NCI-H2196 treated with DMSO at 0.1 percent for 48 hours (cell line): ENCODE results near the gene NT5DC1.

Experiments
- DNase-seq: peaks from one replicate; lab custom pipeline; 2025; ENCODE audit not compliant: unreplicated experiment; lab: John Stamatoyannopoulos, UW

Gene NT5DC1

DNA sequence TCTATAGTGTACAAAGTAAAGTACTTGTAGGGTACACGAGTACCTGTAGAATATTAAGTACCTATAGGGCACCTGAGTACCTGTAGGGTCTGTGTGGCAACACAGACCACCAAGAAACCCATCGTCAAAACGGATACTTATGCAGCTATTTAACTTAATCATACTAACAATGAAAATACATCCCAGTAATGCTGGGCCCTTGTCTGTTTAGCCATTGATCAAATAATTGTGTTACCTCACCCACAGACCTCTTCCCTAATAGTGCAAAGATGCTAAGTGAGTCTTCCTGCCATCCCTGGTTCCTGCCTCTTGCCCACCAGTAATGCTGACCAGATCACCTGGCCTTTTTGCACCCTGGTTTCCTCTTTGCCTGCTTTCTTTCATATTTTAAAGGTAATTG is 32.8 kb downstream of the NT5DC1 start:
- no peak for DNase-seq

DNA sequence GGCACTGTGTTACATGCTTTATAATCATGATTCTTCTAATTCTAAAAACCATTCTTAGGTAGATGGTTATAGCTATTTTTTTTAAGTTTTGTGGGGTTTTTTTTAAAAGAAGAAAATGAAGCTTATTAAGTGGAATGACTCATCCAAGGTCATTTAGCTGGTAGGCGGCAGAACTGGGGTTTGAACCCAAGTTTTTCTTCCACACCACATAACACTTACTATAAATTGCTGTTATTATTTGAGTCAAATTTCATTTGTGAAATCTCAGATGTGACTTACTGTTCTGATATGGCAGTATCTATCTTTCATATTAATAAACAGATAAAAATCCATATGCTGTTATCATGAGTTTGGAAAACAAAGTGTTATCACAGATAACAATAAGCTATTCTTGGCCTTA is 35.7 kb downstream of the NT5DC1 start:
- no peak for DNase-seq

DNA sequence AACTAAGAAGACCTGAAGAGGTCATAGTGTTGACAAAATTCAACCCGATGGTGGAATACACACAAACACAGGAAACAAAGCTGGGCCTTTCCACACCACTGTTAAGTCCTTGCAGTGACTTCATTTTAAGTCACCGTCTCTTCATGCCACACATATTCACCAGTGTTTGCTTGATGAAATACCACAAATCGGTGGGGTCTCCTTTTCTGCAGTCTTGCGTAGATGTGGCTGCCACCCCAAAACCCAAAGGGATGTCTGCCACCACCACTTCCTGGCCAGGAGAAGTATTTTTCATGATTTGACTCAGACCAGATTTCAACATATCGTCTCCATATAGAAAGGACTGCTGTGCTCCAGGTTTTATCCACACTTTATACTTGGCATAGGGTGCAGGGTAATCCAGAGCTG is 36.3 kb downstream of the NT5DC1 start:
- DNase-seq, result no peak

DNA sequence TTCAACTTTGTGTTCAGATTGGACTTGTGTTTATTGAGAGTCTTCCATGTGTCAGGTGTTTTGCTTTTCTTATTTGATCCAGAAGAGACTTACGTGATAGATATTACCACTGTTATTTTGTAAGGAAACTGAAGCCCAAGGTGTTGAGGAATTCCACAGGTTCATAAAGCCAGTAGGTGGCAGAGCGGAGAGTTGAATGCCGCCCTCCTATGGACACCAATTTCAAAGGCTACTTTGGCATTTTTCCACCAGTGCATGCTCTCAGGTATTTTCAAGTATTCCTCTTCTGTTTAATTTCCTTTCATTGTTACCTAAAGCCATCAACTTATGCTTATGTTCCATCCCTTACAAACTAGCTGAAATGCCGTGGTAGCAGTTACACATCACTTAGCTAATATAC is 39.3 kb downstream of the NT5DC1 start:
- DNase-seq, result no peak

DNA sequence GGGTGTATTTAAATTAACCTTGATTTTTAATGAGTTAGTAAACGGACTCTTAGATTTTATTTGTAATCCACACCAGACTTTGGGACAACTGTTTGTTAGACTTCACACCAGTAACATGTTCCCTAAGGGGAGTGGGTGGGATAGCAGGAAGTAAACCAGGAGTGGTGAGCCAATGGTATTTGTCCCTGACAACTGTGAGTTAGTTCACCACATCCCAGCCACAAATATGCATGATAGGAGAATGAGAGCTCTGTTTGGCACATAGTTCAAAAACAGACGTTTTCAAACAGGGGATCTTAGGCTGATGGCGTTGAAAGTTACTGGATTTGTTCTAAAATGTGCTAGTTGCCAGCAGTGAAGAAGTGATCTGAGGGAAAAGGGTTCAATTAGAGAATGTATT is 44.0 kb downstream of the NT5DC1 start:
- DNase-seq, result no peak

DNA sequence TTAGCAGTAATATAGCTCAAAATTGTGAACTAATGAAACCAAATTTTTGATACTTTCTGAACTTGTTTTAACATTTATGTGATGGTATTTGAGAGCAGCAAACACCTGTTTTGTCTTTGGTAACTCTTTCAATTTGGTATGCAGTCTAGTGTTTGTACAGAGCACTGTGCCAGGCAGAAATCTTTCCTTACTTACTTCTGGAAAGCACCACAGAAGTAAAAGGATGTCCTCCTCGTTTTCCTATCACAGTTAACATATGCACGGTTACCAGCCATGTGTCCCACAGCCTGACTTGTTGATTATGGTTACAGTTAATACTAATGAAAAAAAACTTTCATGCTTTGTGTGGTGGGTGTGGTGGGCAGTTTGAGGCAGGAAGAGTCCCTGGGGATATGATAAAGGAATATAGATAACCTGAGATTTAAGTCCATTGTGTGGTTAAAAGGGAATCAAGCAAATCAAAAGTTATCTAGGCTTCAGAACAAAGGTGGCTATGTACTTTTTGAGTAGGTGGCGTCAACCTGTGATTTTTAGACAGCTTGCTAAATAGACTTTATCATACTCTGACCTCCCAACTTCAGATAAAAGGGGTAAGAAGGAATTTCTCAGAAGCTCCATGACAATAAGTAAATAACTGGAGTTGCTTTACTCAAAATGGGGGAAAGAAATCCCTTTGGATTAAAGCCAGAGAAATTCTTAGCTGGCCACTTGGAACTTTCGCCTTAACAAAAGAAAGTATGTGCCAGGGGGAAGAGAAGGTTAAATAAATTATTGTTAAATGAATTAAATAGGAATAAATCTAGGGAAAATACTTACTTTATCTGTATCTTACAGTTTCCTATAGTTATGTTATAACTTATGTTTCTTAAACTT is 45.4 kb downstream of the NT5DC1 start:
- no peak for DNase-seq

DNA sequence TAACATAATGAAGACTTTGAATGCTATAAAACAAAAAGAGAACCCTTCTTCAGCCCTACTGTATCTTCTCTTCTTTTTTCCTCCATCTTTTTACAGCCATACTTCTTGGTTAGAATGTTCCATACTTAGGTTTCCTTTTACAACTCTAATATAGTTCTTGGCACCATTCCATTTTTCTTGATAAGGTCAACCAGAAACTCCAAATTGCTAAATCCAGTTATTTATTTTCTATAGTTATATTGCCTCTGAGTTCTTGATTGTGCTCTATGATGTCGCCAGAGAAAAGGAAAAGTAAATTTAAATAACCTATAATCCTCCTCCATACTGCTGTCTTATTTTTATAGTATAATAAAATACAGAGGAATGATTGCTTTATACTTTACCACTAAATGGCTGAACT is 52.0 kb downstream of the NT5DC1 start:
- DNase-seq, result no peak

DNA sequence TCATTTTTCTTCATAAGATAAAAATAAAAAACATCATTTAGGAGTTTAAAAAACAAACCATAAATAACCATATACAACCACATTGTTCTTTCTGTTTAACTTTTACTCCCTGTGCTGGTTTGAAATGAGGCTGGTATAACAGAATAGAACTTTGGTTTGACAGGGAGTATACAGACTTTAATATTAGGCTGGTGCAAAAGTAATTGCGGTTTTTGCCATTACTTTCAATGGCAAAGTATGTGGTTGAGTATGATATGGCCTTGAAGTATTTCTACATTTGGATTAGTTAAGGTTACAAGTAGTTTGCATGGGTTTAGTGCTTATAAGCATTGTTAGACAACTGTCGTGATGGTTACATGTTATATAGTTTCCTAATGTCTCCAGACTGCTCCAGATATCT is 54.2 kb downstream of the NT5DC1 start:
- DNase-seq, result no peak

DNA sequence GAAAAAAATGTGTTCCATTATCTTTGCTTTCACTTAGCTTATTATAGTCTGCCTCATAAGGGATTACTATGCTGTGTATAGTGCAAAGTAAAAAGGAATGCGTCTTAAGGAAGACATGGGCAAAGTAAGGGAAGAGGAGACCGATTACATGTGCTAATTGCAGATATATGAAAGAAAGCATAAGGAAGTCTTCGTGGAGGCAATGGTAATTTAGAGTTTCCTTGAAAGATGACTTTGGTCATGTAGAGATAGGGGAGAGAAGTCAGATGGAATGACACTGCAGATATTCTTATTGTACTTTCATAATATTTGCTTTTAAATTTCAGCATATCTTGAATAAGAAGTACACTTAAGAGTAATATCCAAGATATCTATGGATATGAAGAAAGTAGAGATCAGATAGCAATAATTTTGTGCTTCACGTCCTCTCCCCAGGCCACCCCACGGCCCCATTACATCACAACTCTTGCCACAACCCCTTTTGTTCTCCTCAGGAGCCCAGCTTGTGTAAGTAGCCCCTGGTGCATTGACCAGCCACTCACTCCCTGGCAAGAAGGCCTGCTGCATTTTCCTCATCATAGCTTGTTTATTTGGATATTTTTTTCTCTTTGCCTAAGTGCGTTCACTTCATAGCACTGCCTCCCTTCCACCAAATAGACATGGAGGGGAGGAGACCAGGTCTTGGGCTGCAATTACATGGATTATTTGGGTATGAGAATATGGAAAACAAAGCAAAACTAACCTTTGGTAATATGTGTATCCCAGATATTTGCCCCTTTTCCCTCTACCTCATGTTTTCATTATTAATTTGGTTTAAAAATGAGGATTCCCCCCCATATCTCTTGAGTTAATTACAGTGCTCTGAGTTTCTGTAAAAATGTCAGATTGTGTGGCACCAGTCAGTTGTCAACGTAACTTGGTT is 56.0 kb downstream of the NT5DC1 start:
- DNase-seq, result no peak

DNA sequence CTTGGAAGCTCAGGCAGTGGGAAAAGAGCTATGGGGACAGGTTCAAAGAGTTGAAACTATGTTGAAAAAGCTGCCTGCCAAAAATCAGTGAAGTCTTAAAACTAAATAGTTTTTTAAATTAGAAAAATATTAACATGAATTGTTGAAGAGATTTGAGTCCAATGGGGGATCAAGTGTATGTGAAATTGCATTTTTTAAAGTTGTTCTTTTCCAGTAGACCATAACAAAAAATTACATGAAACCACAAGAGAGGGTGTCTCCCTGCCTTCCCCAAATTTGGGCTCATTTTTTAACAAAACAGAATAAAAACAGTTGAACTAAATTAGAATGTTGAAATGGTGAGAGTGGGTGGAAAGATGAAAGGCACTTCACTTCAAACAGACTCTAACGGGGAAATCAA is 56.7 kb downstream of the NT5DC1 start:
- DNase-seq, result no peak

DNA sequence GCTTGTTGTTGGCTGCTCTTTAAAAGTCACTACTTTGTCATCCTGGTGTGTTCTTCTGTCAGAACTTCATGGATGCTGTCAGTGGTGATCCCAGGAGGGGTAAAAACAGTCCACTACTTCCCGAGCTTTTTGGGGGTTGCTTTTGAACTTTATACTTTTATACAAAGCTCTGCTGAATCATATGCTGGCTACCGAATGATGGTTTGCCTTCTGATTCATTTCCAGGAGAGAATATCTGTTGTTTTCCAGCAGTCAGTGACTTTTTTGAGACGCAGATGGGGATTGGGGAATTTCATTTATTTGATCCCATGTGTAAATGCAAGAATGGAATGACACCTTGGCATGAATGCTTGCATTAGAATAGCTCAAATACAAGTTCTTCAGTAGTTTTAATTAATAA is 58.0 kb downstream of the NT5DC1 start:
- no peak for DNase-seq

DNA sequence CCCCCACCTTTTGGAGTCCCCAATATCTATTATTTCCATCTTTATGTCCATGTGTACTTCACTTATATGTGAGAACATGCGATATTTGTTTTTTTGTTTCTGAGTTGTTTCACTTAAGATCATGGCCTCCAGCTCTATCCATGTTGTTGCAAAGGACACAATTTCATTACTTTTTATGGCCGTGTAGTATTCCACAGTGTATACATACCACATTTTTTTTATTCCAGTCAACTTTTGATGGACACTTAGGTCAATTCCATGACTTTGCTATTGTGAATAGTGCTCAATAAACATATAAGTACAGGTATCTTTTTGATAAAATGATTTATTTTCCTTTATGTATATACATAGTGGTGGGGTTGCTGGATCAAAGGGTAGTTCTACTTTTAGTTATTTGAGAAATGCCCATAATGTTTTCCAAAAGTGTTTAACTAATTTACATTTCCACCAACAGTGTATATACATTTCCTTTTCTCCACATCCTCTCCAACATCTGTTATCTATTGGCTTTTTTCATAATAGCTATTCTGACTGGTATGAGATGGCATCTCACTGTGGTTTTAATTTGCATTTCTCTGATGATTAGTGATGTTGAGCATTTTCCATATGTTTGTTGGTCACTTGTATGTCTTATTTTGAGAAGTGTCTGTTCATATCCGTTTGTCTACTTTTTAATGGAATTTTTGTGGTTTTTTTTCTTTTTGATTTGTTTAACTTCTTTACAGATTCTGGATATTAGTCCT is 59.3 kb downstream of the NT5DC1 start:
- no peak for DNase-seq

DNA sequence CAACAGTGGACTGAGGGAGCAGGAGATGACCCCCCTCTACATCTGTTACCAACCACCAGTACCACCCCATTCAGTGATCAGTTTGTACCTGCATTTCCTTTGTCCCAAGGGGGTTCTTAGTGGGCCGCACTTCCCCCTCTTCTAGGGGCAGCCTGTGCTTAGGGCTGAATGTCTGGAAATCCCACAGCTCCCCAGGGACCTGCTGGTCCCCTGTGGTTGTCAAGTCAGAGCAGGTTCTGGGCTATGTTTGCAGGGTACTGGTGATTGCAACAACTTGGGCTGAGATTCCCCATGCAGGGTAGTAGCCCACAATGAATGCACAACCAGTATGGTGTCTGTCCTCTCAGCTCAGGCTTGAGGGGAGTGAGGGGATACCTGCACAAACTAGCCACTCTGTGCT is 64.9 kb downstream of the NT5DC1 start:
- no peak for DNase-seq

DNA sequence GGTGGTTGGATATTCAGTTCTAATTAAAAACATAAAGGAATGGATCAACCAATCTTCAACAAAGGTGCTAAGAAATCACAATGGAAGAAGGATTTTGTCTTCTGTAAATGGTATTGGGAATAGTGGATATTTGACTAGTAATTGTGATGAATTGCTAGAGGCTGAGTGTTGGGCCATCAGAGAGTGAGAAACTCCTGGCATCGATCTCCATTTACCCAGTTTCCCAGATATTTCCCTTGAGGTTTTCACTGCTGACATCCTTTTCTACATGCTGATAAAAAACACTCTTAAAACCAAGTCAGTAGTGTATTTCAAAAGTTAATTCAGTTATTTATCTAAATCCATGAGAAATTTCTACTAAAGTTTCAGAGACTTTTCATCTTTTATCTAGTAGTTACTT is 65.7 kb downstream of the NT5DC1 start:
- DNase-seq, result no peak

DNA sequence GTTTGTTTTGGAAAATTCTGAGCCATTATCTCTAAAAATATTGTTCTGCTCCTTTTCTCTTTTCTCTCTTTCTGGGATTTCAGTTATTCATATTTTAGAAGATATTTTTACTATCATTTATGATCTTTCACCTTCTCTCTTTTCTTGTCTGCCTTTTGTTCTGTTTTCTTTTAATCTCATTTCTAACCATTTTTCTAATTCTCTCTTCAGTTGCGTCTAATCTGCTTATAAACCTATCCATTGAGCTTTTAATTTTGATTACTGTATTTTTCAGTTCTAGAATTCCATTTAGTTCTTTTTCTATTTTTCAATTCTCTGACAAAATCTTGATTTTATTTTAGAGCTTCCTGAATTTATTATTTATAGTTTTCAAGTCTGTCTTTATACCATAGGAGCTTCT is 67.5 kb downstream of the NT5DC1 start:
- no peak for DNase-seq

DNA sequence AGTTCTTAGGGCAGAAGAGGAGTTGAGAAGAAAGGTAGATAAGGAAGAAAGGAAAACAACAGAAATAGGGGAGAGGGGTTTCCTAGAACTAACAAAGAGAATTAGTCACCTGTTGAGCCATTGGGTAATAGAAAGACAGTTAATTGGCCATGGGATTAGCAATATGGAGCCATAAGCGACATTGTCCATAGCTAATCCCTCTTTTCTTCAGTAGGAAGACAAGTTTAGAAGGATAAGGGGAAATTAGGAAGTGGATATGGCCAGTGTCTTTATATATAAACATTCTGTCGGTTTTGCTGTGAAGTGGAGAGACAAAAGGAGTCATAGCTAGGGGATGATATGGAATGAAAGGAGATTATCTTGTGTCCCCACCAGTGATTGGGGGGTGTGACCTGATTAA is 69.2 kb downstream of the NT5DC1 start:
- no peak for DNase-seq

DNA sequence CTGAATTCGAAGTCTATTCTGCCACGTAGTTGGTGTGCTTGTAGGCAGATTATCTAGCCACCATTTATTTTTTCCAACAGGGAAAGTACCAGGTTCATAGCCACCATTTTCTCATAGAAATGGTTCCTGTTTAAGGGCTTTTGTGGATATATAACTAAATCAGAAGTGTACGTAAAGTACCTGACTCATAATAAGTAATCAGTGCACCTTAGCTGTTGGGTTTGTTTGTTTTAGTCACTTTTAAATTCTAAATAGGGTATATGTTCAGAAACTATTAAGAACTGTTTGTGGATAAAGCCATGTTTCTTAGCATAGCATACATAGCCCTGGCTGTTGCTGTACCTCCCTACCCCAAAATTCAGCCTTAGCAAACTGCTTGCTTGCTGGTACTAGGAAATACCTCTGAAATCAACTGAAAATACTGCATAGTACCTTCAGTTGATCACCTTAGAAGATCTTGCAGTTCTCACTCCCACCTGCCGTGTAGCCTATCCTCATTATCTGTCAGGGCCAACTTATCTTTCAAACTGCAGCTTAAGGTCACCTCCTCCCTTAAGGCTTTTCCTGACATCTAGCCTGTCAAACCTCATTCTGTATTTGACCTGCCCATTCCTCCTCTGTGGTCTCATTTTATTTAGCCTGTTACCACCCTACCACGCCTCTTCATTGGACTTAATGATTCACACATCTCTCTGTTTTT is 69.9 kb downstream of the NT5DC1 start:
- DNase-seq, result no peak

DNA sequence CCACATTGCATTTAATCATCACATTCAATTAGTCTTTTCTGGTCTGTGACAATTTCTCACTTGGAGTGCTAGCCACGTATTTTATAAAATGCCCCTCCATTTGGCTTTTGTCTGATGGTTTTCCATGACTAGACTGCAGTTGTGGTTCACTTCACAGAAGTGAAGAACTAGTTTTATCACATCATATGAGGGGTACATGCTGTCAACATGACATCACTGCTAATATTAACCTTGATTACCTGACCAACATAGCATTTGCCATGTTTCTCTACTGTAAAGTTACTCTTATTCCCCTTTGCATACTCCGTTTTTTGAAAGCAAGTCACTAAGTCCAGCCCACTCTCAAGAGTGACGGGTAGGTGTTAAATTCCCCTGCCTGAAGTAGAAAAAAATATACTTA is 73.3 kb downstream of the NT5DC1 start:
- no peak for DNase-seq

DNA sequence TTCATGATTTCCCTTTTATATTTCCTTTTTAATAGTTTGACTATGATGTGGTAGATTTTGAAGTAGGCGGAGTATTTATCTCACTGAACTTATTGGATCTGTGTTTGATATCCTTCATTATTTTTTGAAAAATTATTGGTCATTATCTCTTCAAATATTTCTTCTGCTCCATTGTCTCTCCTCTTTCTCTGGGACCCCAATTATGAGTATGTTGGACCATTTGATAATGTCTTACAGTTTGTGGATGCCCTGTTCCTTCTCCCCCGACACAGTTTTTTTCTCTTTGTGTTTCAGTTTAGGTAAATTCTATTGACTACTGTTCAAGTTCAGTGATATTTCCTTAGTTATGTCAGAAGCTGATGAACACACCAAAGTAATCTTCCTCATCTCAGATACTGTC is 74.7 kb downstream of the NT5DC1 start:
- DNase-seq, result no peak

DNA sequence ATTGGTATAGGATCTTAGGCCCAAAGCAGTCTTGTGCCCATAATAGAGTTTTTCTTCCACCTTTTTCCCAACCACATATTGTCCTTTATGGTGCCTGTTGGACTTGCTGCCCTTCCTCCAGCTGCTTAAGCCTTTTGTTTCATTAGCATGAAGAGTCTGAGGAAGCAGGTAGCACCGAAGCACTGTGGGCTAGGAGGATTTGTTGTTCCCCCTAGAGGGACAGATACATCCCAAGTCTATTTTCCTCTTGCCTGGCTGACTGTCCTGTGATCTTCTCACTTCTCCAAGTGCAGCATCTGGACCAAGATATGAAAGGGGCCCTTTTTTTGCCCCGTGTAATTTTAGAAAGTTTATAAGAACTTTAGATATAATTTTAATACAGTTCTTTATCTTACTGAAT is 75.9 kb downstream of the NT5DC1 start:
- no peak for DNase-seq

DNA sequence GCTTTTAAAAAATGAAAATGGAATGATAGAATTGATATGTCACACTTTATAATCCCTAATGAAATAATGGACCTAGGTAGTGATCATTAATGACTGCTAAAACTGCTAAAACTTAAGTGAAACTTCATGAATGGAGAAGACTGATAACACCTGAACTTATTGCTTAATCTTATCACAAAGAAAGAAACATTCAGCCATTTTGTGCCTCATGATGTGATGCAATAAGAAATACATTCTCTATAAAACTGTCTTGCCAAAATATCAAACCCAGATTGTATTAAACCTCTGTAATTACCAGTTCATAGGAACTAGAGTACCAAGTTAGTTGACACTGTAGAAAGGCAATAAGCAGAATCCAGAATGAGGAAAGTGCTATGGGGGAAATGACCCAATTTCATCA is 79.7 kb downstream of the NT5DC1 start:
- no peak for DNase-seq
